ENCODE results near the gene LCP2. TPM values are rescaled to one million over a fixed set of nuclear protein-coding genes. Genes with fewer than 3 reads are reported as not detected.

The LCP2 gene
- polyA plus RNA-seq, 1 experiment, result not detected

- no peak for DNase-seq (ENCODE audit: low read depth)
- no peaks in the 10 kb centered on the region for H3K36me3 ChIP-seq (ENCODE audit: control insufficient read depth, insufficient read depth, low read length)
- TF ChIP-seq CTCF (IDR thresholded peaks at IDR 0.05; ENCODE audit: insufficient read depth, low read depth, low read length), result no peak
- H3K27me3 ChIP-seq (ENCODE audit: control insufficient read depth, insufficient read depth, low read length), result no peaks in the 10 kb centered on the region
- POLR2A ChIA-PET, result no interaction called here
- no peak overlapping the region for H3K4me3 ChIP-seq (ENCODE audit: low read depth, low read length)
- CTCF ChIA-PET, result no interaction called here
Observed at GRCh38 chr5:170302653-170303501, 5.3 kb upstream of the LCP2 start.

- DNase-seq (ENCODE audit: low read depth), result no peak
- ChIA-PET POLR2A (no interaction called here), CTCF (no interaction called here)
- Histone ChIP-seq H3K4me3 (ENCODE audit: low read depth, low read length) (no peak overlapping the region), H3K27me3 (ENCODE audit: control insufficient read depth, insufficient read depth, low read length) (no peaks in the 10 kb centered on the region), H3K36me3 (ENCODE audit: control insufficient read depth, insufficient read depth, low read length) (no peaks in the 10 kb centered on the region)
- TF ChIP-seq CTCF (IDR thresholded peaks at IDR 0.05; ENCODE audit: insufficient read depth, low read depth, low read length), result no peak
Observed at GRCh38 chr5:170301981-170302652, 4.5 kb upstream of the LCP2 start.

GRCh38 chr5:170301149-170301548 is 3.6 kb upstream of the LCP2 start:
- CTCF ChIA-PET, result no interaction called here
- DNase-seq (ENCODE audit: low read depth), result no peak

GRCh38 chr5:170300361-170301013 is 2.9 kb upstream of the LCP2 start:
- Histone ChIP-seq H3K27me3 (ENCODE audit: control insufficient read depth, insufficient read depth, low read length) (no peaks in the 10 kb centered on the region), H3K36me3 (ENCODE audit: control insufficient read depth, insufficient read depth, low read length) (no peaks in the 10 kb centered on the region), H3K4me3 (ENCODE audit: low read depth, low read length) (no peak overlapping the region)
- DNase-seq (ENCODE audit: low read depth), result no peak
- POLR2A ChIA-PET, result no interaction called here
- TF ChIP-seq CTCF (IDR thresholded peaks at IDR 0.05; ENCODE audit: insufficient read depth, low read depth, low read length), result no peak
- CTCF ChIA-PET, result no interaction called here

More at GRCh38 chr5:170301149-170301548, 3.6 kb upstream of the LCP2 start:
- Histone ChIP-seq H3K4me3 (ENCODE audit: low read depth, low read length) (no peak overlapping the region), H3K36me3 (ENCODE audit: control insufficient read depth, insufficient read depth, low read length) (no peaks in the 10 kb centered on the region), H3K27me3 (ENCODE audit: control insufficient read depth, insufficient read depth, low read length) (no peaks in the 10 kb centered on the region)
- POLR2A ChIA-PET, result no interaction called here
- no peak for TF ChIP-seq CTCF (IDR thresholded peaks at IDR 0.05; ENCODE audit: insufficient read depth, low read depth, low read length)

- TF ChIP-seq CTCF (IDR thresholded peaks at IDR 0.05; ENCODE audit: insufficient read depth, low read depth, low read length), result no peak
- no peaks in the 10 kb centered on the region for H3K27me3 ChIP-seq (ENCODE audit: control insufficient read depth, insufficient read depth, low read length)
- CTCF ChIA-PET, result interaction anchor here (1.2 to 2.3 kb wide), 2 partner anchors 30 to 72 kb away, joined by 3 to 6 read pairs; no protein-coding TSS in a partner anchor
- H3K4me3 ChIP-seq (ENCODE audit: low read depth, low read length), result no peak overlapping the region
- H3K36me3 ChIP-seq (ENCODE audit: control insufficient read depth, insufficient read depth, low read length), result no peaks in the 10 kb centered on the region
- POLR2A ChIA-PET, result no interaction called here
- DNase-seq (ENCODE audit: low read depth), result no peak
Observed at GRCh38 chr5:170296935-170297588, 515 bp downstream of the LCP2 start.

Measured in BJ (cell line).